HEK293 (cell line): Measurements from ENCODE around the gene ERBIN.
A peak's percentile ranks its signal among the peaks of the same experiment; 100 is the strongest.

Source experiments
- CTCF ChIA-PET: fragments of 350-600 bp; formaldehyde crosslinking; extraction: SDS; loops from one replicate; lab custom pipeline; 2021; ENCODE audit warnings: antibody characterized with exemption; lab: Yijun Ruan, JAX
- POLR2A ChIA-PET: fragments of 300-600 bp; formaldehyde crosslinking; extraction: SDS; loops from one replicate; lab custom pipeline; 2020; ENCODE audit warnings: antibody characterized with exemption, inconsistent platforms; lab: Yijun Ruan, JAX
- H3K27ac ChIP-seq: fragments of 200-500 bp; sonication (Bioruptor generic); 2 replicates; pipeline ENCODE4 v1.5.1; 2014; ENCODE audit warnings: low read depth, low read length, control low read depth, inconsistent platforms; ENCODE audit errors: extremely low read depth
- H3K36me3 ChIP-seq, 2 experiments: fragments of 200-500 bp in 1 of 2; sonication (Bioruptor generic) in 1 of 2; 1 replicate in 1 of 2; 2 replicates in 1 of 2; pipeline ENCODE4 v1.5.1; 2014 to 2017; ENCODE audit warnings: inconsistent platforms in 2 of 2, low read length in 2 of 2; ENCODE audit not compliant: control insufficient read depth in 2 of 2, insufficient read depth in 1 of 2
- H3K4me1 ChIP-seq: fragments of 200-500 bp; sonication (Bioruptor generic); 2 replicates; pipeline ENCODE4 v1.5.1; 2014; ENCODE audit warnings: mild to moderate bottlenecking, low read length, inconsistent platforms; ENCODE audit not compliant: control insufficient read depth, insufficient read depth
- H3K4me3 ChIP-seq: 2 replicates; pipeline ENCODE4 v1.5.1; 2011; ENCODE audit warnings: low read depth, mild to moderate bottlenecking, control low read depth, low read length, moderate library complexity
- H3K9me3 ChIP-seq: fragments of 200-500 bp; sonication (Bioruptor generic); 2 replicates; pipeline ENCODE4 v1.5.1; 2014; ENCODE audit warnings: low read depth, low read length, inconsistent platforms; ENCODE audit not compliant: control insufficient read depth, insufficient read depth
- GFI1B ChIP-seq: fragments of 450-650 bp; formaldehyde crosslinking; IDR thresholded peaks from 2 replicates; pipeline ENCODE4 v1.5.1; 2016; ENCODE audit warnings: missing biosample characterization, missing genetic modification characterization
- GLIS1 ChIP-seq: fragments of 450-650 bp; formaldehyde crosslinking; IDR thresholded peaks from 2 replicates; pipeline ENCODE4 v1.5.1; 2016; ENCODE audit warnings: missing biosample characterization, missing genetic modification characterization
- RBAK ChIP-seq: fragments of 450-650 bp; formaldehyde crosslinking; IDR thresholded peaks from 2 replicates; pipeline ENCODE4 v1.5.1; 2016; ENCODE audit warnings: missing biosample characterization, missing genetic modification characterization
- REPIN1 ChIP-seq: fragments of 450-650 bp; formaldehyde crosslinking; IDR thresholded peaks from 2 replicates; pipeline ENCODE4 v1.5.1; 2017; ENCODE audit warnings: missing biosample characterization, missing genetic modification characterization, low read depth
- SCRT2 ChIP-seq: fragments of 450-650 bp; formaldehyde crosslinking; IDR thresholded peaks from 2 replicates; pipeline ENCODE4 v1.5.1; 2016; ENCODE audit warnings: missing biosample characterization, missing genetic modification characterization
- TCF7L2 ChIP-seq: IDR thresholded peaks from 2 replicates; pipeline ENCODE4 v1.6.1; 2011; ENCODE audit warnings: low read depth, mild to moderate bottlenecking, inconsistent platforms, low read length, moderate library complexity, borderline replicate concordance
- TSHZ1 ChIP-seq: fragments of 450-650 bp; formaldehyde crosslinking; IDR thresholded peaks from 2 replicates; pipeline ENCODE4 v1.5.1; 2016; ENCODE audit warnings: missing biosample characterization, missing genetic modification characterization, borderline replicate concordance
- WT1 ChIP-seq: fragments of 450-650 bp; formaldehyde crosslinking; IDR thresholded peaks from 2 replicates; pipeline ENCODE4 v1.5.1; 2016; ENCODE audit warnings: missing biosample characterization, missing genetic modification characterization
- YY1 ChIP-seq: fragments of 450-650 bp; formaldehyde crosslinking; IDR thresholded peaks from 2 replicates; pipeline ENCODE4 v1.5.1; 2018; ENCODE audit warnings: missing biosample characterization, missing genetic modification characterization
- ZBTB8A ChIP-seq: fragments of 450-650 bp; formaldehyde crosslinking; IDR thresholded peaks from 2 replicates; pipeline ENCODE4 v1.5.1; 2016; ENCODE audit warnings: missing biosample characterization, missing genetic modification characterization
- ZFP69B ChIP-seq: fragments of 450-650 bp; formaldehyde crosslinking; IDR thresholded peaks from 2 replicates; pipeline ENCODE4 v1.5.1; 2016; ENCODE audit warnings: missing biosample characterization, missing genetic modification characterization
- ZNF214 ChIP-seq: fragments of 450-650 bp; formaldehyde crosslinking; IDR thresholded peaks from 2 replicates; pipeline ENCODE4 v1.5.1; 2017; ENCODE audit warnings: missing biosample characterization, mild to moderate bottlenecking, missing genetic modification characterization, borderline replicate concordance
- ZNF274 ChIP-seq, 2 experiments: fragments of 200-500 bp in 1 of 2; fragments of 450-650 bp in 1 of 2; sonication (Bioruptor generic) in 1 of 2; formaldehyde crosslinking in 1 of 2; IDR thresholded peaks; 2 replicates each; pipeline versions ENCODE4 v1.5.1 to v1.6.1; 2014 to 2016; ENCODE audit warnings: borderline replicate concordance in 1 of 2, inconsistent platforms in 1 of 2, low read length in 1 of 2, missing biosample characterization in 1 of 2, missing genetic modification characterization in 1 of 2
- ZNF302 ChIP-seq: fragments of 450-650 bp; formaldehyde crosslinking; IDR thresholded peaks from 2 replicates; pipeline ENCODE4 v1.5.1; 2016; ENCODE audit warnings: missing biosample characterization, missing genetic modification characterization, low read depth
- ZNF473 ChIP-seq: fragments of 450-650 bp; formaldehyde crosslinking; IDR thresholded peaks from 2 replicates; pipeline ENCODE4 v1.5.1; 2017; ENCODE audit warnings: missing biosample characterization, missing genetic modification characterization
- ZNF501 ChIP-seq: fragments of 450-650 bp; formaldehyde crosslinking; IDR thresholded peaks from 2 replicates; pipeline ENCODE4 v1.5.1; 2016; ENCODE audit warnings: missing biosample characterization, missing genetic modification characterization
- ZNF529 ChIP-seq: fragments of 450-650 bp; formaldehyde crosslinking; IDR thresholded peaks from 2 replicates; pipeline ENCODE4 v1.5.1; 2017; ENCODE audit warnings: missing genetic modification characterization, missing biosample characterization; ENCODE audit not compliant: insufficient replicate concordance
- ZNF544 ChIP-seq: fragments of 450-650 bp; formaldehyde crosslinking; IDR thresholded peaks from 2 replicates; pipeline ENCODE4 v1.5.0; 2017; ENCODE audit warnings: missing biosample characterization, missing genetic modification characterization
- ZSCAN16 ChIP-seq: fragments of 450-650 bp; formaldehyde crosslinking; IDR thresholded peaks from 2 replicates; pipeline ENCODE4 v1.5.1; 2016; ENCODE audit warnings: missing biosample characterization, missing genetic modification characterization
- ZSCAN18 ChIP-seq: fragments of 450-650 bp; formaldehyde crosslinking; IDR thresholded peaks from 2 replicates; pipeline ENCODE4 v1.5.1; 2016; ENCODE audit warnings: missing biosample characterization, missing genetic modification characterization
- TF ChIP-seq, protein P1 (sequence below): fragments of 450-650 bp; formaldehyde crosslinking; IDR thresholded peaks from 2 replicates; pipeline ENCODE4 v1.5.1; 2016; ENCODE audit warnings: missing biosample characterization, missing genetic modification characterization
- TF ChIP-seq, protein P2 (sequence below): fragments of 450-650 bp; formaldehyde crosslinking; IDR thresholded peaks from 2 replicates; pipeline ENCODE4 v1.5.1; 2016; ENCODE audit warnings: missing biosample characterization, missing genetic modification characterization

The ERBIN gene

DNA sequence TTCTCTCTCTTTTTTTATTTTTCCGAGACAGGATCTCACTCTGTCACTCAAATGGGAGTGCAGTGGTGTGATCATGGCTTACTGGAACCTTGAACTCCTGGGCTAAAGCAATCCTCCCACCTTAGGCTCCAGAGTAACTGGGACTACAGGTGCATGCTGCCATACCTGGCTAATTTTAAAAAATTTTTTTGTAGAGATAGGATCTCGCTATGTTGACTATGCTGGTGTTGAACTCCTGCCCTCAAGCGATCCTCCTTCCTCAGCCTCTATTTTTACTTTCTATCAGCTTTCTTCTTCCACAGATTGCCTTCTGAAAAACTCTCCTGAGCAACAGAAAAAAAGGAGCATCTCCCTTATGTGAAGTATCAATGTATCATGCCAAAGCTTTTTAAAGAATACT is 14.1 kb upstream of the ERBIN start:
- no peaks in the 10 kb centered on the region for H3K9me3 ChIP-seq
- no peak overlapping the region for H3K27ac ChIP-seq
- TF ChIP-seq ZNF214 (no peak), TSHZ1 (tag by site-specific recombination) (no peak), TCF7L2 (no peak), ZSCAN18 (no peak), WT1 (tag by site-specific recombination) (no peak), ZNF501 (tag by site-specific recombination) (no peak)
- TF ChIP-seq, protein P1, sequence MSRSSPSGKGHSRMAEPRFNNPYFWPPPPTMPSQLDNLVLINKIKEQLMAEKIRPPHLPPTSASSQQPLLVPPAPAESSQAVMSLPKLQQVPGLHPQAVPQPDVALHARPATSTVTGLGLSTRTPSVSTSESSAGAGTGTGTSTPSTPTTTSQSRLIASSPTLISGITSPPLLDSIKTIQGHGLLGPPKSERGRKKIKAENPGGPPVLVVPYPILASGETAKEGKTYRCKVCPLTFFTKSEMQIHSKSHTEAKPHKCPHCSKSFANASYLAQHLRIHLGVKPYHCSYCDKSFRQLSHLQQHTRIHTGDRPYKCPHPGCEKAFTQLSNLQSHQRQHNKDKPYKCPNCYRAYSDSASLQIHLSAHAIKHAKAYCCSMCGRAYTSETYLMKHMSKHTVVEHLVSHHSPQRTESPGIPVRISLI, result no peak
- no peaks in the 10 kb centered on the region for H3K4me1 ChIP-seq
- H3K36me3 ChIP-seq, result no peaks in the 10 kb centered on the region
- H3K4me3 ChIP-seq, result no peak overlapping the region
- POLR2A ChIA-PET, result no interaction called here
- CTCF ChIA-PET, result no interaction called here

GRCh38 chr5:65913519-65913918 is 12.9 kb upstream of the ERBIN start:
- ChIA-PET CTCF (no interaction called here), POLR2A (interaction anchor here (0.6 kb wide), 1 partner anchor 1747 kb away, joined by 3 read pairs; no protein-coding TSS in a partner anchor)
- TF ChIP-seq SCRT2 (tag by site-specific recombination) (peak; percentile 49), ZNF302 (tag by site-specific recombination) (no peak)
- TF ChIP-seq, all 188 proteins: peak for 1

GRCh38 chr5:65914641-65915196 is 11.7 kb upstream of the ERBIN start:
- CTCF ChIA-PET, result interaction anchor here (0.6 kb wide), 1 partner anchor 192 kb away, joined by 3 read pairs; no protein-coding TSS in a partner anchor
- TF ChIP-seq YY1 (tag by site-specific recombination) (no peak), GLIS1 (tag by site-specific recombination) (no peak), ZSCAN16 (tag by site-specific recombination) (no peak), ZNF529 (no peak), ZNF473 (tag by site-specific recombination) (no peak), ZNF274 (IDR thresholded peaks at IDR 0.05; ENCODE audit: low read length) (no peak), ZNF274 (tag by site-specific recombination; IDR thresholded peaks at IDR 0.05; ENCODE audit: borderline replicate concordance) (no peak), ZBTB8A (tag by site-specific recombination) (no peak), ZNF544 (no peak), GFI1B (tag by site-specific recombination) (no peak), ZFP69B (tag by site-specific recombination) (no peak), REPIN1 (tag by site-specific recombination) (no peak), RBAK (tag by site-specific recombination) (no peak)
- TF ChIP-seq, protein P2, sequence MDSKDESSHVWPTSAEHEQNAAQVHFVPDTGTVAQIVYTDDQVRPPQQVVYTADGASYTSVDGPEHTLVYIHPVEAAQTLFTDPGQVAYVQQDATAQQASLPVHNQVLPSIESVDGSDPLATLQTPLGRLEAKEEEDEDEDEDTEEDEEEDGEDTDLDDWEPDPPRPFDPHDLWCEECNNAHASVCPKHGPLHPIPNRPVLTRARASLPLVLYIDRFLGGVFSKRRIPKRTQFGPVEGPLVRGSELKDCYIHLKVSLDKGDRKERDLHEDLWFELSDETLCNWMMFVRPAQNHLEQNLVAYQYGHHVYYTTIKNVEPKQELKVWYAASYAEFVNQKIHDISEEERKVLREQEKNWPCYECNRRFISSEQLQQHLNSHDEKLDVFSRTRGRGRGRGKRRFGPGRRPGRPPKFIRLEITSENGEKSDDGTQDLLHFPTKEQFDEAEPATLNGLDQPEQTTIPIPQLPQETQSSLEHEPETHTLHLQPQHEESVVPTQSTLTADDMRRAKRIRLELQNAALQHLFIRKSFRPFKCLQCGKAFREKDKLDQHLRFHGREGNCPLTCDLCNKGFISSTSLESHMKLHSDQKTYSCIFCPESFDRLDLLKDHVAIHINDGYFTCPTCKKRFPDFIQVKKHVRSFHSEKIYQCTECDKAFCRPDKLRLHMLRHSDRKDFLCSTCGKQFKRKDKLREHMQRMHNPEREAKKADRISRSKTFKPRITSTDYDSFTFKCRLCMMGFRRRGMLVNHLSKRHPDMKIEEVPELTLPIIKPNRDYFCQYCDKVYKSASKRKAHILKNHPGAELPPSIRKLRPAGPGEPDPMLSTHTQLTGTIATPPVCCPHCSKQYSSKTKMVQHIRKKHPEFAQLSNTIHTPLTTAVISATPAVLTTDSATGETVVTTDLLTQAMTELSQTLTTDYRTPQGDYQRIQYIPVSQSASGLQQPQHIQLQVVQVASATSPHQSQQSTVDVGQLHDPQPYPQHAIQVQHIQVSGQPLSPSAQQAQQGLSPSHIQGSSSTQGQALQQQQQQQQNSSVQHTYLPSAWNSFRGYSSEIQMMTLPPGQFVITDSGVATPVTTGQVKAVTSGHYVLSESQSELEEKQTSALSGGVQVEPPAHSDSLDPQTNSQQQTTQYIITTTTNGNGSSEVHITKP, result no peak

More at GRCh38 chr5:65913519-65913918, 12.9 kb upstream of the ERBIN start:
- Histone ChIP-seq H3K36me3 (no peaks in the 10 kb centered on the region), H3K4me1 (no peaks in the 10 kb centered on the region), H3K27ac (no peak overlapping the region), H3K4me3 (no peak overlapping the region), H3K9me3 (no peaks in the 10 kb centered on the region)

More at GRCh38 chr5:65914641-65915196, 11.7 kb upstream of the ERBIN start:
- H3K4me3 ChIP-seq, result no peak overlapping the region
- H3K27ac ChIP-seq, result no peak overlapping the region
- no peaks in the 10 kb centered on the region for H3K9me3 ChIP-seq
- H3K36me3 ChIP-seq, result no peaks in the 10 kb centered on the region
- POLR2A ChIA-PET, result interaction anchor here (0.6 to 0.8 kb wide), 3 partner anchors 10 to 18 kb away, joined by 3 to 4 read pairs (median 3); no protein-coding TSS in a partner anchor
- no peaks in the 10 kb centered on the region for H3K4me1 ChIP-seq
